GM23338 (cell line): ENCODE results near the gene ERRFI1. TPM values are rescaled to one million over a fixed set of nuclear protein-coding genes. Genes with fewer than 3 reads are reported as not detected.

Experiments used
- ATAC-seq: fragments of 200-7000 bp; cut with Tn5 transposase; 3 replicates; pipeline ENCODE4 v1.9.1; 2020
- DNase-seq: peaks from one replicate; pipeline ENCODE4 v3.0.0-alpha.2; 2015; ENCODE audit warnings: low spot score
- H2AFZ ChIP-seq: fragments of 200-600 bp; sonication (generic); 2 replicates; pipeline ENCODE4 v1.8.0; 2016; ENCODE audit warnings: antibody characterized with exemption, mild to moderate bottlenecking, moderate library complexity
- H3F3A ChIP-seq: fragments of 200-600 bp; sonication (generic); replicated peaks from 2 replicates; pipeline ENCODE4 v1.8.0; 2017; ENCODE audit warnings: antibody characterized with exemption, mixed run types, low read depth
- H3K27ac ChIP-seq: fragments of 200-600 bp; sonication (generic); 2 replicates; pipeline ENCODE4 v1.6.1; 2016; ENCODE audit warnings: low read depth
- H3K27me3 ChIP-seq: fragments of 200-600 bp; sonication (generic); 2 replicates; pipeline ENCODE4 v1.8.0; 2016; ENCODE audit warnings: mild to moderate bottlenecking, mixed run types, moderate library complexity; ENCODE audit not compliant: insufficient read depth
- H3K36me3 ChIP-seq: fragments of 200-600 bp; sonication (generic); 2 replicates; pipeline ENCODE4 v1.8.0; 2016; ENCODE audit warnings: mild to moderate bottlenecking; ENCODE audit not compliant: insufficient read depth
- H3K4me1 ChIP-seq: fragments of 200-600 bp; sonication (generic); 2 replicates; pipeline ENCODE4 v1.8.0; 2016; ENCODE audit warnings: mild to moderate bottlenecking, moderate library complexity; ENCODE audit not compliant: insufficient read depth
- H3K4me2 ChIP-seq: fragments of 200-600 bp; sonication (generic); 2 replicates; pipeline ENCODE4 v1.7.1; 2017; ENCODE audit warnings: mixed run types
- H3K4me3 ChIP-seq: fragments of 200-600 bp; sonication (generic); 2 replicates; pipeline ENCODE4 v1.6.1; 2016; ENCODE audit warnings: mixed run types
- H3K79me2 ChIP-seq: fragments of 200-600 bp; sonication (generic); replicated peaks from 2 replicates; pipeline ENCODE4 v1.8.0; 2017; ENCODE audit warnings: mild to moderate bottlenecking; ENCODE audit not compliant: insufficient read depth
- H3K9me2 ChIP-seq: fragments of 200-600 bp; sonication (generic); 2 replicates; pipeline ENCODE4 v1.8.0; 2017; ENCODE audit not compliant: insufficient read depth
- H4K20me1 ChIP-seq: fragments of 200-600 bp; sonication (generic); replicated peaks from 2 replicates; pipeline ENCODE4 v1.8.0; 2017; ENCODE audit warnings: mild to moderate bottlenecking; ENCODE audit not compliant: insufficient read depth
- H3K27ac Mint-ChIP-seq: 2 replicates; pipeline ENCODE4 v1.8.0; 2020; ENCODE audit warnings: inconsistent platforms, mild to moderate bottlenecking, moderate library complexity, mixed read lengths
- H3K27me3 Mint-ChIP-seq: 3 replicates; pipeline ENCODE4 v1.8.0; 2022; ENCODE audit warnings: low read depth, mild to moderate bottlenecking, moderate library complexity, mixed read lengths, inconsistent platforms; ENCODE audit not compliant: insufficient read depth, poor library complexity
- H3K36me3 Mint-ChIP-seq: 3 replicates; pipeline ENCODE4 v1.8.0; 2021; ENCODE audit warnings: low read depth, mild to moderate bottlenecking, inconsistent platforms, moderate library complexity, mixed read lengths
- H3K4me1 Mint-ChIP-seq: 3 replicates; pipeline ENCODE4 v1.8.0; 2020; ENCODE audit warnings: mild to moderate bottlenecking, inconsistent platforms, mixed read lengths
- H3K4me3 Mint-ChIP-seq: 3 replicates; pipeline ENCODE4 v1.8.0; 2021; ENCODE audit warnings: moderate library complexity, mild to moderate bottlenecking, inconsistent platforms, mixed read lengths
- H3K9me3 Mint-ChIP-seq: 3 replicates; pipeline ENCODE4 v1.8.0; 2020; ENCODE audit warnings: moderate library complexity, mild to moderate bottlenecking, inconsistent platforms, mixed read lengths
- CREB1 ChIP-seq: fragments of 250-450 bp; sonication (Bioruptor Pico); IDR thresholded peaks from 2 replicates; pipeline ENCODE4 v1.5.0; 2020; ENCODE audit warnings: low read depth, mild to moderate bottlenecking, moderate library complexity
- ETS1 ChIP-seq: IDR thresholded peaks from 2 replicates; pipeline ENCODE4 v1.6.1; 2016; ENCODE audit warnings: antibody characterized with exemption
- EZH2 ChIP-seq: fragments of 200-600 bp; sonication (generic); IDR thresholded peaks from one replicate; pipeline ENCODE4 v1.8.0; 2017; ENCODE audit warnings: antibody characterized with exemption, mild to moderate bottlenecking, low read depth; ENCODE audit not compliant: unreplicated experiment
- EZH2phosphoT487 ChIP-seq: fragments of 200-600 bp; sonication (generic); IDR thresholded peaks from one replicate; pipeline ENCODE4 v1.8.1; 2018; ENCODE audit warnings: antibody characterized with exemption; ENCODE audit not compliant: unreplicated experiment
- JUNB ChIP-seq: IDR thresholded peaks from one replicate; pipeline ENCODE4 v1.6.1; 2016; ENCODE audit warnings: antibody characterized with exemption; ENCODE audit not compliant: unreplicated experiment
- NANOG ChIP-seq: IDR thresholded peaks from 2 replicates; pipeline ENCODE4 v1.6.1; 2016; ENCODE audit warnings: antibody characterized with exemption, borderline replicate concordance
- POLR2AphosphoS5 ChIP-seq: IDR thresholded peaks from 2 replicates; pipeline ENCODE4 v1.6.1; 2016; ENCODE audit warnings: antibody characterized with exemption, low read depth
- polyA plus RNA-seq: library from polyadenylated mRNA; unstranded; fragments of >200 nt; fragmentation: Nextera tagmentation; extraction: Ambion mirVana; gene quantifications from 2 replicates; pipeline ENCODE4 v1.2.1, GENCODE V29; 2016
- total RNA-seq: library from RNA; depleted of rRNA; stranded (reverse); fragments of >200 nt; shearing (Covaris generic); gene quantifications from 2 replicates; pipeline ENCODE4 v1.2.3, GENCODE V29; 2014
- TF ChIP-seq, protein P1 (sequence below): fragments of 250-450 bp; sonication (Bioruptor Pico); IDR thresholded peaks from 2 replicates; pipeline ENCODE4 v1.5.0; 2020; ENCODE audit warnings: mild to moderate bottlenecking, moderate library complexity
- TF ChIP-seq, protein P2 (sequence below): IDR thresholded peaks from one replicate; pipeline ENCODE4 v1.6.1; 2018; ENCODE audit warnings: antibody characterized with exemption; ENCODE audit not compliant: unreplicated experiment

Gene ERRFI1
- total and polyA plus RNA-seq, 2 experiments from 2014 or later = 22.9 to 59.8 TPM

DNA sequence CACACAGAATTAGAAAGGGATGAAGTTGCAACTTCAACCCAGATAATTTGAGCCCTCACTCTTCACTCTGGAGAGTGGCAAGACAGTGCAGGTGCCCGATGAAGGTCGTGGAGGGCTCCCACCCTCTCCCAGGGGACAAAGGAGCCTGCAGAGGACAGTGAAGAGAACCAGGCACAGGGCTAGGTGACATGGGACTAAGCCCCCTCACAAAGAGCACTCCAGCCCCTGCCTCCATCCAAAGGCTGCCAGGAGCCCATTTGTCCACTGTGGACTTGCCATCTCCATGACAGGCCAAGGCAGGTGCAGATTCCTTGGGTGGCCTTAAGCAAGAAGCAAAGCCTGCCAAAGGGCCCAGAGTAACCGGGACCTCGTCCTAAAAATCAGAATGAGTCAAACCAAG is 15.1 kb downstream of the ERRFI1 start:
- Histone ChIP-seq H3F3A (peaks cover 16% of the 10 kb centered on the region), H3K79me2 (peaks cover 40% of the 10 kb centered on the region), H3K27ac (peak overlapping the region; percentile 79; the same call in 1 of the 2 replicates), H3K4me1 (peaks cover 14% of the 10 kb centered on the region), H3K9me2 (no peaks in the 10 kb centered on the region), H3K27me3 (no peaks in the 10 kb centered on the region), H4K20me1 (peaks cover 18% of the 10 kb centered on the region), H3K4me3 (no peak overlapping the region), H3K4me2 (no peak overlapping the region), H2AFZ (no peak overlapping the region), H3K36me3 (peaks cover 29% of the 10 kb centered on the region)
- no peak for TF ChIP-seq POLR2AphosphoS5
- TF ChIP-seq, protein P1, sequence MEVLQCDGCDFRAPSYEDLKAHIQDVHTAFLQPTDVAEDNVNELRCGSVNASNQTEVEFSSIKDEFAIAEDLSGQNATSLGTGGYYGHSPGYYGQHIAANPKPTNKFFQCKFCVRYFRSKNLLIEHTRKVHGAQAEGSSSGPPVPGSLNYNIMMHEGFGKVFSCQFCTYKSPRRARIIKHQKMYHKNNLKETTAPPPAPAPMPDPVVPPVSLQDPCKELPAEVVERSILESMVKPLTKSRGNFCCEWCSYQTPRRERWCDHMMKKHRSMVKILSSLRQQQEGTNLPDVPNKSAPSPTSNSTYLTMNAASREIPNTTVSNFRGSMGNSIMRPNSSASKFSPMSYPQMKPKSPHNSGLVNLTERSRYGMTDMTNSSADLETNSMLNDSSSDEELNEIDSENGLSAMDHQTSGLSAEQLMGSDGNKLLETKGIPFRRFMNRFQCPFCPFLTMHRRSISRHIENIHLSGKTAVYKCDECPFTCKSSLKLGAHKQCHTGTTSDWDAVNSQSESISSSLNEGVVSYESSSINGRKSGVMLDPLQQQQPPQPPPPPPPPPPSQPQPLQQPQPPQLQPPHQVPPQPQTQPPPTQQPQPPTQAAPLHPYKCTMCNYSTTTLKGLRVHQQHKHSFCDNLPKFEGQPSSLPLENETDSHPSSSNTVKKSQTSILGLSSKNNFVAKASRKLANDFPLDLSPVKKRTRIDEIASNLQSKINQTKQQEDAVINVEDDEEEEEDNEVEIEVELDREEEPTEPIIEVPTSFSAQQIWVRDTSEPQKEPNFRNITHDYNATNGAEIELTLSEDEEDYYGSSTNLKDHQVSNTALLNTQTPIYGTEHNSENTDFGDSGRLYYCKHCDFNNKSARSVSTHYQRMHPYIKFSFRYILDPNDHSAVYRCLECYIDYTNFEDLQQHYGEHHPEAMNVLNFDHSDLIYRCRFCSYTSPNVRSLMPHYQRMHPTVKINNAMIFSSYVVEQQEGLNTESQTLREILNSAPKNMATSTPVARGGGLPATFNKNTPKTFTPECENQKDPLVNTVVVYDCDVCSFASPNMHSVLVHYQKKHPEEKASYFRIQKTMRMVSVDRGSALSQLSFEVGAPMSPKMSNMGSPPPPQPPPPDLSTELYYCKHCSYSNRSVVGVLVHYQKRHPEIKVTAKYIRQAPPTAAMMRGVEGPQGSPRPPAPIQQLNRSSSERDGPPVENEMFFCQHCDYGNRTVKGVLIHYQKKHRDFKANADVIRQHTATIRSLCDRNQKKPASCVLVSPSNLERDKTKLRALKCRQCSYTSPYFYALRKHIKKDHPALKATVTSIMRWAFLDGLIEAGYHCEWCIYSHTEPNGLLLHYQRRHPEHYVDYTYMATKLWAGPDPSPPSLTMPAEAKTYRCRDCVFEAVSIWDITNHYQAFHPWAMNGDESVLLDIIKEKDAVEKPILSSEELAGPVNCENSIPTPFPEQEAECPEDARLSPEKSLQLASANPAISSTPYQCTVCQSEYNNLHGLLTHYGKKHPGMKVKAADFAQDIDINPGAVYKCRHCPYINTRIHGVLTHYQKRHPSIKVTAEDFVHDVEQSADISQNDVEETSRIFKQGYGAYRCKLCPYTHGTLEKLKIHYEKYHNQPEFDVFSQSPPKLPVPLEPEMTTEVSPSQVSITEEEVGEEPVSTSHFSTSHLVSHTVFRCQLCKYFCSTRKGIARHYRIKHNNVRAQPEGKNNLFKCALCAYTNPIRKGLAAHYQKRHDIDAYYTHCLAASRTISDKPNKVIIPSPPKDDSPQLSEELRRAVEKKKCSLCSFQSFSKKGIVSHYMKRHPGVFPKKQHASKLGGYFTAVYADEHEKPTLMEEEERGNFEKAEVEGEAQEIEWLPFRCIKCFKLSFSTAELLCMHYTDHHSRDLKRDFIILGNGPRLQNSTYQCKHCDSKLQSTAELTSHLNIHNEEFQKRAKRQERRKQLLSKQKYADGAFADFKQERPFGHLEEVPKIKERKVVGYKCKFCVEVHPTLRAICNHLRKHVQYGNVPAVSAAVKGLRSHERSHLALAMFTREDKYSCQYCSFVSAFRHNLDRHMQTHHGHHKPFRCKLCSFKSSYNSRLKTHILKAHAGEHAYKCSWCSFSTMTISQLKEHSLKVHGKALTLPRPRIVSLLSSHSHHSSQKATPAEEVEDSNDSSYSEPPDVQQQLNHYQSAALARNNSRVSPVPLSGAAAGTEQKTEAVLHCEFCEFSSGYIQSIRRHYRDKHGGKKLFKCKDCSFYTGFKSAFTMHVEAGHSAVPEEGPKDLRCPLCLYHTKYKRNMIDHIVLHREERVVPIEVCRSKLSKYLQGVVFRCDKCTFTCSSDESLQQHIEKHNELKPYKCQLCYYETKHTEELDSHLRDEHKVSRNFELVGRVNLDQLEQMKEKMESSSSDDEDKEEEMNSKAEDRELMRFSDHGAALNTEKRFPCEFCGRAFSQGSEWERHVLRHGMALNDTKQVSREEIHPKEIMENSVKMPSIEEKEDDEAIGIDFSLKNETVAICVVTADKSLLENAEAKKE = no peak
- no peak for TF ChIP-seq ETS1
- no peak for TF ChIP-seq CREB1
- TF ChIP-seq NANOG = no peak
- no peak for TF ChIP-seq JUNB
- no peak for TF ChIP-seq EZH2phosphoT487
- TF ChIP-seq, protein P2, sequence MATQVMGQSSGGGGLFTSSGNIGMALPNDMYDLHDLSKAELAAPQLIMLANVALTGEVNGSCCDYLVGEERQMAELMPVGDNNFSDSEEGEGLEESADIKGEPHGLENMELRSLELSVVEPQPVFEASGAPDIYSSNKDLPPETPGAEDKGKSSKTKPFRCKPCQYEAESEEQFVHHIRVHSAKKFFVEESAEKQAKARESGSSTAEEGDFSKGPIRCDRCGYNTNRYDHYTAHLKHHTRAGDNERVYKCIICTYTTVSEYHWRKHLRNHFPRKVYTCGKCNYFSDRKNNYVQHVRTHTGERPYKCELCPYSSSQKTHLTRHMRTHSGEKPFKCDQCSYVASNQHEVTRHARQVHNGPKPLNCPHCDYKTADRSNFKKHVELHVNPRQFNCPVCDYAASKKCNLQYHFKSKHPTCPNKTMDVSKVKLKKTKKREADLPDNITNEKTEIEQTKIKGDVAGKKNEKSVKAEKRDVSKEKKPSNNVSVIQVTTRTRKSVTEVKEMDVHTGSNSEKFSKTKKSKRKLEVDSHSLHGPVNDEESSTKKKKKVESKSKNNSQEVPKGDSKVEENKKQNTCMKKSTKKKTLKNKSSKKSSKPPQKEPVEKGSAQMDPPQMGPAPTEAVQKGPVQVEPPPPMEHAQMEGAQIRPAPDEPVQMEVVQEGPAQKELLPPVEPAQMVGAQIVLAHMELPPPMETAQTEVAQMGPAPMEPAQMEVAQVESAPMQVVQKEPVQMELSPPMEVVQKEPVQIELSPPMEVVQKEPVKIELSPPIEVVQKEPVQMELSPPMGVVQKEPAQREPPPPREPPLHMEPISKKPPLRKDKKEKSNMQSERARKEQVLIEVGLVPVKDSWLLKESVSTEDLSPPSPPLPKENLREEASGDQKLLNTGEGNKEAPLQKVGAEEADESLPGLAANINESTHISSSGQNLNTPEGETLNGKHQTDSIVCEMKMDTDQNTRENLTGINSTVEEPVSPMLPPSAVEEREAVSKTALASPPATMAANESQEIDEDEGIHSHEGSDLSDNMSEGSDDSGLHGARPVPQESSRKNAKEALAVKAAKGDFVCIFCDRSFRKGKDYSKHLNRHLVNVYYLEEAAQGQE = no peak
- TF ChIP-seq EZH2 = no peak
- Mint-ChIP-seq H3K27ac (no peak overlapping the region), H3K4me3 (no peak overlapping the region), H3K36me3 (peaks cover 47% of the 10 kb centered on the region), H3K9me3 (no peaks in the 10 kb centered on the region), H3K27me3 (no peaks in the 10 kb centered on the region), H3K4me1 (peaks cover 21% of the 10 kb centered on the region)
- DNase-seq (no peak), ATAC-seq (no peak)
